ENCODE results near the gene TSPAN17. TPM values are rescaled to one million over a fixed set of nuclear protein-coding genes. Genes with fewer than 3 reads are reported as not detected.

TSPAN17 gene
- total RNA-seq, 1 donor from 2014 or later, result 41.8 TPM

DNA sequence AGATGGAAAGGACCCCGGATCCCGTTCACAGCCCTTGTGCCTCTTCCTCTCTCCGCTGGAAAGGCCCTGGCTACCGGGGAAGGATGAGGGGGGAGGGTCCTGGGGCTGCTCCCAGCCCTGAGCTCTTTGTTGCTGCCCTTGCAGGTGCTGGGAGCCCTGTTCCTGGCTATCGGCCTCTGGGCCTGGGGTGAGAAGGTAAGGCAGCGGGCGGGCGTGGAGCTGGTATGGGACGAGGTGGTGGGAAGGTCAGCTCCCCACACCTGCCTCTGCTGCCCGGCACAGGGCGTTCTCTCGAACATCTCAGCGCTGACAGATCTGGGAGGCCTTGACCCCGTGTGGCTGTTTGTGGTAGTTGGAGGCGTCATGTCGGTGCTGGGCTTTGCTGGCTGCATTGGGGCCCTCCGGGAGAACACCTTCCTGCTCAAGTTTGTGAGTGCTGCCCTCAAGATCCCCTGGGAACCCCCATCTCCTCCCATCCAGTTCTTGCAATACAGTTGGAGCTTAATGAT, 4.2 kb downstream of the TSPAN17 start:
- peaks cover 21% of the 10 kb centered on the region for H3K4me1 Mint-ChIP-seq (ENCODE audit: unreplicated experiment)

GRCh38 chr5:176652136-176652535, 4.9 kb downstream of the TSPAN17 start:
- DNase-seq (ENCODE audit: extremely low spot score, unreplicated experiment), result no peak
- no peaks in the 10 kb centered on the region for H3K9me3 Mint-ChIP-seq (ENCODE audit: unreplicated experiment)
- H3K36me3 Mint-ChIP-seq (ENCODE audit: unreplicated experiment), result peaks cover 9% of the 10 kb centered on the region
- TF ChIP-seq, protein P1, sequence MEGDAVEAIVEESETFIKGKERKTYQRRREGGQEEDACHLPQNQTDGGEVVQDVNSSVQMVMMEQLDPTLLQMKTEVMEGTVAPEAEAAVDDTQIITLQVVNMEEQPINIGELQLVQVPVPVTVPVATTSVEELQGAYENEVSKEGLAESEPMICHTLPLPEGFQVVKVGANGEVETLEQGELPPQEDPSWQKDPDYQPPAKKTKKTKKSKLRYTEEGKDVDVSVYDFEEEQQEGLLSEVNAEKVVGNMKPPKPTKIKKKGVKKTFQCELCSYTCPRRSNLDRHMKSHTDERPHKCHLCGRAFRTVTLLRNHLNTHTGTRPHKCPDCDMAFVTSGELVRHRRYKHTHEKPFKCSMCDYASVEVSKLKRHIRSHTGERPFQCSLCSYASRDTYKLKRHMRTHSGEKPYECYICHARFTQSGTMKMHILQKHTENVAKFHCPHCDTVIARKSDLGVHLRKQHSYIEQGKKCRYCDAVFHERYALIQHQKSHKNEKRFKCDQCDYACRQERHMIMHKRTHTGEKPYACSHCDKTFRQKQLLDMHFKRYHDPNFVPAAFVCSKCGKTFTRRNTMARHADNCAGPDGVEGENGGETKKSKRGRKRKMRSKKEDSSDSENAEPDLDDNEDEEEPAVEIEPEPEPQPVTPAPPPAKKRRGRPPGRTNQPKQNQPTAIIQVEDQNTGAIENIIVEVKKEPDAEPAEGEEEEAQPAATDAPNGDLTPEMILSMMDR (IDR thresholded peaks at IDR 0.05), result no peak
- no peaks in the 10 kb centered on the region for H3K27me3 Mint-ChIP-seq (ENCODE audit: unreplicated experiment)
- H3K4me1 Mint-ChIP-seq (ENCODE audit: unreplicated experiment), result peaks cover 16% of the 10 kb centered on the region
- no peak overlapping the region for H3K4me3 Mint-ChIP-seq (ENCODE audit: unreplicated experiment)
- no peak overlapping the region for H3K27ac Mint-ChIP-seq (ENCODE audit: unreplicated experiment)

More for the DNA sequence above, 4.2 kb downstream of the TSPAN17 start:
- TF ChIP-seq, protein P1 (IDR thresholded peaks at IDR 0.05), result no peak
- DNase-seq (ENCODE audit: extremely low spot score, unreplicated experiment), result no peak
- Mint-ChIP-seq H3K27ac (ENCODE audit: unreplicated experiment) (no peak overlapping the region), H3K27me3 (ENCODE audit: unreplicated experiment) (no peaks in the 10 kb centered on the region), H3K4me3 (ENCODE audit: unreplicated experiment) (no peak overlapping the region), H3K9me3 (ENCODE audit: unreplicated experiment) (no peaks in the 10 kb centered on the region), H3K36me3 (ENCODE audit: unreplicated experiment) (peaks cover 9% of the 10 kb centered on the region)

GRCh38 chr5:176653401-176654385, 6.4 kb downstream of the TSPAN17 start:
- H3K36me3 Mint-ChIP-seq (ENCODE audit: unreplicated experiment), result peaks cover 11% of the 10 kb centered on the region
- no peak overlapping the region for H3K27ac Mint-ChIP-seq (ENCODE audit: unreplicated experiment)
- no peak overlapping the region for H3K4me3 Mint-ChIP-seq (ENCODE audit: unreplicated experiment)
- TF ChIP-seq, protein P1 (IDR thresholded peaks at IDR 0.05), result no peak
- H3K9me3 Mint-ChIP-seq (ENCODE audit: unreplicated experiment), result no peaks in the 10 kb centered on the region
- H3K4me1 Mint-ChIP-seq (ENCODE audit: unreplicated experiment), result peaks cover 18% of the 10 kb centered on the region
- no peak for DNase-seq (ENCODE audit: extremely low spot score, unreplicated experiment)
- H3K27me3 Mint-ChIP-seq (ENCODE audit: unreplicated experiment), result no peaks in the 10 kb centered on the region

GRCh38 chr5:176654856-176655255, 7.6 kb downstream of the TSPAN17 start:
- Mint-ChIP-seq H3K4me1 (ENCODE audit: unreplicated experiment) (peaks cover 16% of the 10 kb centered on the region), H3K27ac (ENCODE audit: unreplicated experiment) (no peak overlapping the region), H3K27me3 (ENCODE audit: unreplicated experiment) (no peaks in the 10 kb centered on the region), H3K4me3 (ENCODE audit: unreplicated experiment) (no peak overlapping the region), H3K36me3 (ENCODE audit: unreplicated experiment) (peaks cover 11% of the 10 kb centered on the region), H3K9me3 (ENCODE audit: unreplicated experiment) (no peaks in the 10 kb centered on the region)
- TF ChIP-seq, protein P1 (IDR thresholded peaks at IDR 0.05), result no peak
- DNase-seq (ENCODE audit: extremely low spot score, unreplicated experiment), result no peak

GRCh38 chr5:176656467-176656990, 9.2 kb downstream of the TSPAN17 start:
- Mint-ChIP-seq H3K9me3 (ENCODE audit: unreplicated experiment) (no peaks in the 10 kb centered on the region), H3K4me1 (ENCODE audit: unreplicated experiment) (peaks cover 14% of the 10 kb centered on the region), H3K27ac (ENCODE audit: unreplicated experiment) (no peak overlapping the region), H3K4me3 (ENCODE audit: unreplicated experiment) (no peak overlapping the region), H3K27me3 (ENCODE audit: unreplicated experiment) (no peaks in the 10 kb centered on the region), H3K36me3 (ENCODE audit: unreplicated experiment) (peaks cover 11% of the 10 kb centered on the region)
- no peak for DNase-seq (ENCODE audit: extremely low spot score, unreplicated experiment)
- TF ChIP-seq, protein P1 (IDR thresholded peaks at IDR 0.05), result no peak
